ENCODE data around the gene TMEM9. TPM values are rescaled to one million over a fixed set of nuclear protein-coding genes. Genes with fewer than 3 reads are reported as not detected.

Gene TMEM9
- total and polyA plus RNA-seq, 4 donors = 30.5 to 59.5 (median 49.0) TPM

DNA sequence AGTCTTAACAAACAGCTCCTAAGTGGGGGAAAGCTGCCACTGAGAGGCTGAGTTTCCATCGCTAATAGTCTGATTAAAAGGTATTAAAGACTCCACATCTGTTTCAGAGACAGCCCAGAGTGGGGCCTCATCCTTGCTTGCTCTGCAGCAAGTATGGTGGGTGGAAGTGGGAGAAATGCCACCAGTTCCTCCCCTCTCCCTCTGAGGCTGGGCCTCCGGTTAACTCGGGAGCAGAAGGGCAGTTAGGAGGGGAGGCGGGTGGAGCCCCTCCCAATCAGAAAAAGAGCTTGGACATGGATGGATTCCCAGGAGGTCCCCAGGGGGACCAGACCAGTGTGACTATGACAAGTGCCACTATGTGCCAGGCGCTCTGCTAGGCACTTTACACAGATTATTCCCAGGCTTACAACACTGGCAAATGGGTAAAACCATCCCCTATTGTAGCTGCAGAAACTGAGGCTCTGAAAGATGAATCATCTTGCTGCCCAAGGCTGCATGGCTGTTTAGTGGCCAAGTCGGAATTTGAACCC, 15.9 kb downstream of the TMEM9 start:
- Histone ChIP-seq H3K9ac (ENCODE audit: low read depth in 1 of 2, low read length in 2 of 2) (no peak overlapping the region), H3K4me3 (ENCODE audit: low read depth in 1 of 3, low read length in 3 of 3) (no peak overlapping the region), H3K9me3 (ENCODE audit: control insufficient read depth in 4 of 4, low read length in 3 of 4) (no peaks in the 10 kb centered on the region), H3K4me1 (ENCODE audit: control insufficient read depth in 4 of 4, insufficient read depth in 4 of 4, low read length in 3 of 4) (no peaks in the 10 kb centered on the region), H3K36me3 (ENCODE audit: control insufficient read depth in 4 of 4, insufficient read depth in 3 of 4, low read depth in 1 of 4, low read length in 3 of 4) (peaks cover 6 to 56% (median 13%) of the 10 kb centered on the region in 4 donors), H3K27ac (ENCODE audit: low read depth in 1 of 2, low read length in 2 of 2) (no peak overlapping the region), H3K27me3 (ENCODE audit: control insufficient read depth in 4 of 4, insufficient read depth in 4 of 4, low read length in 3 of 4) (no peaks in the 10 kb centered on the region)
- DNase-seq (ENCODE audit: low spot score) = no peak
- TF ChIP-seq HNF4G (IDR thresholded peaks at IDR 0.05) (no peak), MAX (IDR thresholded peaks at IDR 0.05) (no peak), FOXA2 (IDR thresholded peaks at IDR 0.05) (no peak), FOXA1 (IDR thresholded peaks at IDR 0.05) (no peak), GABPA (IDR thresholded peaks at IDR 0.05 in 1 of 2, conservative IDR thresholded peaks at IDR 0.05 in 1 of 2) (no peak), REST (IDR thresholded peaks at IDR 0.05) (no peak), YY1 (IDR thresholded peaks at IDR 0.05) (no peak)
- WGBS = 93% methylated on average over 6 of the region's 6 CpGs

- Histone ChIP-seq H3K36me3 (ENCODE audit: control insufficient read depth in 4 of 4, insufficient read depth in 3 of 4, low read depth in 1 of 4, low read length in 3 of 4) (peaks cover 3 to 51% (median 12%) of the 10 kb centered on the region in 4 donors), H3K4me1 (ENCODE audit: control insufficient read depth in 4 of 4, insufficient read depth in 4 of 4, low read length in 3 of 4) (no peaks in the 10 kb centered on the region), H3K9ac (ENCODE audit: low read depth in 1 of 2, low read length in 2 of 2) (no peak overlapping the region), H3K4me3 (ENCODE audit: low read depth in 1 of 3, low read length in 3 of 3) (no peak overlapping the region), H3K9me3 (ENCODE audit: control insufficient read depth in 4 of 4, low read length in 3 of 4) (no peaks in the 10 kb centered on the region), H3K27ac (ENCODE audit: low read depth in 1 of 2, low read length in 2 of 2) (no peak overlapping the region), H3K27me3 (ENCODE audit: control insufficient read depth in 4 of 4, insufficient read depth in 4 of 4, low read length in 3 of 4) (no peaks in the 10 kb centered on the region)
- TF ChIP-seq MAX (IDR thresholded peaks at IDR 0.05) = no peak
- no peak for TF ChIP-seq TAF1 (conservative IDR thresholded peaks at IDR 0.05)
- TF ChIP-seq ATF3 (IDR thresholded peaks at IDR 0.05) = no peak
- no peak for TF ChIP-seq HNF4A (conservative IDR thresholded peaks at IDR 0.05)
- TF ChIP-seq HNF4G (IDR thresholded peaks at IDR 0.05) = no peak
- no peak for TF ChIP-seq EGR1 (IDR thresholded peaks at IDR 0.05; ENCODE audit: low read depth in 2 of 2)
- no peak for TF ChIP-seq RAD21 (IDR thresholded peaks at IDR 0.05)
- TF ChIP-seq NR2F2 (IDR thresholded peaks at IDR 0.05) = no peak
- no peak for TF ChIP-seq REST (IDR thresholded peaks at IDR 0.05)
- TF ChIP-seq JUND (IDR thresholded peaks at IDR 0.05) = no peak
- no peak for TF ChIP-seq RXRA (IDR thresholded peaks at IDR 0.05)
- no peak for DNase-seq (ENCODE audit: low spot score)
- 89% methylated on average over 6 of the region's 6 CpGs for WGBS
These were observed 16.5 kb downstream of the TMEM9 start for GRCh38 chr1:201137579-201138310.

Data from liver (tissue), 9 donors.